HEK293 (cell line): ENCODE data around the gene GRIK4.

Experiments used
- BCL11A ChIP-seq: fragments of 450-650 bp; formaldehyde crosslinking; IDR thresholded peaks from 2 replicates; pipeline ENCODE4 v1.5.1; 2016; ENCODE audit warnings: low read depth, missing biosample characterization, missing genetic modification characterization
- MZF1 ChIP-seq: fragments of 450-650 bp; formaldehyde crosslinking; IDR thresholded peaks from 2 replicates; pipeline ENCODE4 v1.5.1; 2017; ENCODE audit warnings: missing biosample characterization, missing genetic modification characterization, borderline replicate concordance
- ZBTB11 ChIP-seq: fragments of 450-650 bp; formaldehyde crosslinking; conservative IDR thresholded peaks from 2 replicates; pipeline ENCODE4 v1.5.1; 2016; ENCODE audit warnings: low read depth, missing biosample characterization, missing genetic modification characterization
- ZBTB44 ChIP-seq: fragments of 450-650 bp; IDR thresholded peaks from 2 replicates; pipeline ENCODE4 v1.5.1; 2018; ENCODE audit warnings: missing biosample characterization, mild to moderate bottlenecking, missing genetic modification characterization
- ZIC2 ChIP-seq: fragments of 450-650 bp; formaldehyde crosslinking; IDR thresholded peaks from 2 replicates; pipeline ENCODE4 v1.5.1; 2016; ENCODE audit warnings: missing biosample characterization, missing genetic modification characterization
- ZNF184 ChIP-seq: fragments of 450-650 bp; IDR thresholded peaks from 2 replicates; pipeline ENCODE4 v1.5.1; 2018; ENCODE audit warnings: missing biosample characterization, mild to moderate bottlenecking, missing genetic modification characterization
- ZNF280D ChIP-seq: fragments of 450-650 bp; formaldehyde crosslinking; IDR thresholded peaks from 2 replicates; pipeline ENCODE4 v1.5.1; 2016; ENCODE audit warnings: missing biosample characterization, missing genetic modification characterization
- ZNF785 ChIP-seq: fragments of 450-650 bp; formaldehyde crosslinking; IDR thresholded peaks from 2 replicates; pipeline ENCODE4 v1.5.1; 2016; ENCODE audit warnings: missing biosample characterization, missing genetic modification characterization
- TF ChIP-seq, protein P1 (sequence below): fragments of 450-650 bp; formaldehyde crosslinking; IDR thresholded peaks from 2 replicates; pipeline ENCODE4 v1.5.1; 2016; ENCODE audit warnings: missing biosample characterization, missing genetic modification characterization

- TF ChIP-seq, protein P1, sequence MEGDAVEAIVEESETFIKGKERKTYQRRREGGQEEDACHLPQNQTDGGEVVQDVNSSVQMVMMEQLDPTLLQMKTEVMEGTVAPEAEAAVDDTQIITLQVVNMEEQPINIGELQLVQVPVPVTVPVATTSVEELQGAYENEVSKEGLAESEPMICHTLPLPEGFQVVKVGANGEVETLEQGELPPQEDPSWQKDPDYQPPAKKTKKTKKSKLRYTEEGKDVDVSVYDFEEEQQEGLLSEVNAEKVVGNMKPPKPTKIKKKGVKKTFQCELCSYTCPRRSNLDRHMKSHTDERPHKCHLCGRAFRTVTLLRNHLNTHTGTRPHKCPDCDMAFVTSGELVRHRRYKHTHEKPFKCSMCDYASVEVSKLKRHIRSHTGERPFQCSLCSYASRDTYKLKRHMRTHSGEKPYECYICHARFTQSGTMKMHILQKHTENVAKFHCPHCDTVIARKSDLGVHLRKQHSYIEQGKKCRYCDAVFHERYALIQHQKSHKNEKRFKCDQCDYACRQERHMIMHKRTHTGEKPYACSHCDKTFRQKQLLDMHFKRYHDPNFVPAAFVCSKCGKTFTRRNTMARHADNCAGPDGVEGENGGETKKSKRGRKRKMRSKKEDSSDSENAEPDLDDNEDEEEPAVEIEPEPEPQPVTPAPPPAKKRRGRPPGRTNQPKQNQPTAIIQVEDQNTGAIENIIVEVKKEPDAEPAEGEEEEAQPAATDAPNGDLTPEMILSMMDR, result no peak
- TF ChIP-seq MZF1 (tag by site-specific recombination) (no peak), ZBTB44 (tag by site-specific recombination) (no peak), BCL11A (tag by site-specific recombination) (no peak), ZNF280D (no peak), ZNF184 (tag by site-specific recombination) (no peak), ZBTB11 (tag by site-specific recombination) (no peak), ZNF785 (tag by site-specific recombination) (no peak), ZIC2 (tag by site-specific recombination) (no peak)
Observed at GRCh38 chr11:120841074-120841473, 329.5 kb downstream of the GRIK4 start.
